Hepatocyte (in vitro differentiated cells): ENCODE results near the gene CDC6. TPM values are rescaled to one million over a fixed set of nuclear protein-coding genes. Genes with fewer than 3 reads are reported as not detected.
A peak's percentile ranks its signal among the peaks of the same experiment; 100 is the strongest.

Experiments used
- DNase-seq: peaks from one replicate; pipeline ENCODE4 v3.0.0-alpha.2; 2016; ENCODE audit warnings: low spot score
- H2AFZ ChIP-seq: fragments of 200-600 bp; sonication (generic); 2 replicates; pipeline ENCODE4 v1.6.0; 2016; ENCODE audit warnings: antibody characterized with exemption, mild to moderate bottlenecking
- H3K27ac ChIP-seq: fragments of 200-600 bp; sonication (generic); 2 replicates; pipeline ENCODE4 v1.5.1; 2016; ENCODE audit warnings: mild to moderate bottlenecking
- H3K27me3 ChIP-seq: fragments of 200-600 bp; sonication (generic); 2 replicates; pipeline ENCODE4 v1.6.1; 2016
- H3K36me3 ChIP-seq: fragments of 200-600 bp; sonication (generic); replicated peaks from 2 replicates; pipeline ENCODE4 v1.5.1; 2016; ENCODE audit warnings: low read depth; ENCODE audit not compliant: insufficient read depth
- H3K4me1 ChIP-seq: fragments of 200-600 bp; sonication (generic); 2 replicates; pipeline ENCODE4 v1.5.1; 2016; ENCODE audit warnings: mild to moderate bottlenecking, moderate library complexity; ENCODE audit not compliant: insufficient read depth
- H3K4me2 ChIP-seq: fragments of 200-600 bp; sonication (generic); 2 replicates; pipeline ENCODE4 v1.6.0; 2016
- H3K4me3 ChIP-seq: fragments of 200-600 bp; sonication (generic); 2 replicates; pipeline ENCODE4 v1.5.1; 2016; ENCODE audit warnings: mild to moderate bottlenecking
- H3K79me2 ChIP-seq: fragments of 200-600 bp; sonication (generic); 2 replicates; pipeline ENCODE4 v1.6.0; 2017; ENCODE audit warnings: mild to moderate bottlenecking
- H3K9me2 ChIP-seq: fragments of 200-600 bp; sonication (generic); replicated peaks from 2 replicates; pipeline ENCODE4 v1.6.0; 2017; ENCODE audit warnings: mild to moderate bottlenecking; ENCODE audit not compliant: insufficient read depth
- H3K9me3 ChIP-seq: fragments of 200-600 bp; sonication (generic); 2 replicates; pipeline ENCODE4 v1.5.1; 2016; ENCODE audit warnings: low read depth, mild to moderate bottlenecking
- H4K20me1 ChIP-seq: fragments of 200-600 bp; sonication (generic); 2 replicates; pipeline ENCODE4 v1.6.0; 2016; ENCODE audit warnings: mild to moderate bottlenecking; ENCODE audit not compliant: insufficient read depth, poor library complexity, severe bottlenecking
- EZH2 ChIP-seq: fragments of 200-600 bp; sonication (generic); IDR thresholded peaks from 2 replicates; pipeline ENCODE4 v1.6.1; 2016; ENCODE audit warnings: antibody characterized with exemption, mild to moderate bottlenecking, borderline replicate concordance
- EZH2phosphoT487 ChIP-seq: fragments of 200-600 bp; sonication (generic); IDR thresholded peaks from one replicate; pipeline ENCODE4 v1.6.1; 2018; ENCODE audit warnings: antibody characterized with exemption, mild to moderate bottlenecking, low read depth, moderate library complexity; ENCODE audit not compliant: unreplicated experiment, severe bottlenecking
- WGBS: methylation state at CpG from one replicate; pipeline ENCODE4 v1.1.6; 2016; ENCODE audit warnings: low lambda C conversion rate; ENCODE audit errors: missing lambda C conversion rate; 5-methylcytosine and 5-hydroxymethylcytosine counted together
- polyA plus RNA-seq: library from polyadenylated mRNA; unstranded; fragments of >200 nt; fragmentation: Nextera tagmentation; extraction: Ambion mirVana; gene quantifications from 2 replicates; pipeline ENCODE4 v1.2.1, GENCODE V29; 2016
- total RNA-seq: library from RNA; depleted of rRNA; stranded (reverse); fragments of >200 nt; gene quantifications from 2 replicates; pipeline ENCODE4 v1.2.3, GENCODE V29; 2014
- TF ChIP-seq, protein P1 (sequence below): fragments of 200-600 bp; sonication (generic); IDR thresholded peaks from 2 replicates; pipeline ENCODE4 v1.5.1; 2016; ENCODE audit warnings: antibody characterized with exemption, mild to moderate bottlenecking; ENCODE audit not compliant: poor library complexity

CDC6 gene
- total and polyA plus RNA-seq, 2 experiments from 2014 or later = 5.1 to 5.8 TPM

- no peak for TF ChIP-seq EZH2phosphoT487
- TF ChIP-seq, protein P1, sequence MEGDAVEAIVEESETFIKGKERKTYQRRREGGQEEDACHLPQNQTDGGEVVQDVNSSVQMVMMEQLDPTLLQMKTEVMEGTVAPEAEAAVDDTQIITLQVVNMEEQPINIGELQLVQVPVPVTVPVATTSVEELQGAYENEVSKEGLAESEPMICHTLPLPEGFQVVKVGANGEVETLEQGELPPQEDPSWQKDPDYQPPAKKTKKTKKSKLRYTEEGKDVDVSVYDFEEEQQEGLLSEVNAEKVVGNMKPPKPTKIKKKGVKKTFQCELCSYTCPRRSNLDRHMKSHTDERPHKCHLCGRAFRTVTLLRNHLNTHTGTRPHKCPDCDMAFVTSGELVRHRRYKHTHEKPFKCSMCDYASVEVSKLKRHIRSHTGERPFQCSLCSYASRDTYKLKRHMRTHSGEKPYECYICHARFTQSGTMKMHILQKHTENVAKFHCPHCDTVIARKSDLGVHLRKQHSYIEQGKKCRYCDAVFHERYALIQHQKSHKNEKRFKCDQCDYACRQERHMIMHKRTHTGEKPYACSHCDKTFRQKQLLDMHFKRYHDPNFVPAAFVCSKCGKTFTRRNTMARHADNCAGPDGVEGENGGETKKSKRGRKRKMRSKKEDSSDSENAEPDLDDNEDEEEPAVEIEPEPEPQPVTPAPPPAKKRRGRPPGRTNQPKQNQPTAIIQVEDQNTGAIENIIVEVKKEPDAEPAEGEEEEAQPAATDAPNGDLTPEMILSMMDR = no peak
- no peak for TF ChIP-seq EZH2
- peak; percentile 4 for DNase-seq
- 81% methylated on average over 10 of the region's 10 CpGs for WGBS
- peak overlapping the region; percentile 48 for H3K4me2 ChIP-seq
- H4K20me1 ChIP-seq = peaks cover 37% of the 10 kb centered on the region
- no peak overlapping the region for H2AFZ ChIP-seq
- peaks cover 73% of the 10 kb centered on the region for H3K4me1 ChIP-seq
- no peaks in the 10 kb centered on the region for H3K9me3 ChIP-seq
- no peak overlapping the region for H3K4me3 ChIP-seq
- no peaks in the 10 kb centered on the region for H3K27me3 ChIP-seq
- peak overlapping the region; percentile 55 for H3K27ac ChIP-seq
- H3K9me2 ChIP-seq = no peaks in the 10 kb centered on the region
- H3K79me2 ChIP-seq = peaks cover 62% of the 10 kb centered on the region
- H3K36me3 ChIP-seq = no peaks in the 10 kb centered on the region
Measured at GRCh38 chr17:40349477-40349894, 61.8 kb downstream of the CDC6 start.

DNA sequence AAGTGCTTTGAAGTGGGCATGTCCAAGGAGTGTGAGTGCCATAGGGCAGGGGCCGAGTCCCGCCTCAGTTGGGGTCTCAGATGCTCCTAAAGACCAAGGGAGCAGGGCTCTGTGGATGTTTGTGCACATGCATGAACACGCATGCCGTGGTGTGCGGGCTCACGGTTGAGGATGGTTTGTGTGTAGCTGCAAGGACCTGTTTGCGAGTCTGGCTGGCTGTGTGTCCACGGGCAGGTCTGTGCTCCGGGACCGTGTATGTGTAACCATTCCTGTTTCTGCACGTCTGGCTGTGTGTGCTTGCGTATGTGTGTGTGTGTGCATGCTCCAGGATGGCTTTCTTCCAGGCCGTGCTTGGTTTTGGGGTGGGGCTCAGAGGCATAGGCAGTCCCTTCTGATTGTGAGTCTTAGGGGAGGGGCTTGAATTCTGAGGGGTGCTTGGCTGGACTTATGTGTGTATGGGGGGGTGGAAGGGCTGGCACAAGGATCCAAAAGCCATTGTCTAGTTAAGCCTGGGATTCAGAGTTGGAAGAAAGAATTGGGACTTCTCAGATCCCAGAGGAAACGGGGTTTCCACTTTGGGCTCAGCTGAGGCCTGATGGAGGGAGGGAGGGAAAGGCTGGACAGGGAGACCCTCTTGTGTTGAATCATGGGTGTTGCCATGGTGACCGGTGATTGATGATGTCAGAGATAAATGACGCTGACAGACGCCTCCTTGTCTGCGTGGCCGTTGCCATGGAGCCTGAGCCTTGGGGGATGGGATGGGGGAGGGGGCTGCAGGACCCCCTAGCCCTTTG, 62.4 kb downstream of the CDC6 start:
- Histone ChIP-seq H3K4me2 (peak overlapping the region; percentile 48), H3K4me1 (peaks cover 67% of the 10 kb centered on the region), H3K9me2 (no peaks in the 10 kb centered on the region), H3K9me3 (no peaks in the 10 kb centered on the region), H3K79me2 (peaks cover 56% of the 10 kb centered on the region), H4K20me1 (peaks cover 37% of the 10 kb centered on the region), H3K4me3 (no peak overlapping the region), H2AFZ (no peak overlapping the region), H3K36me3 (no peaks in the 10 kb centered on the region), H3K27ac (peak overlapping the region; percentile 55), H3K27me3 (no peaks in the 10 kb centered on the region)
- WGBS = 58% methylated on average over 19 of the region's 19 CpGs
- DNase-seq = peak; percentile 66
- TF ChIP-seq EZH2phosphoT487 (no peak), EZH2 (no peak)
- TF ChIP-seq, protein P1 = no peak

DNA sequence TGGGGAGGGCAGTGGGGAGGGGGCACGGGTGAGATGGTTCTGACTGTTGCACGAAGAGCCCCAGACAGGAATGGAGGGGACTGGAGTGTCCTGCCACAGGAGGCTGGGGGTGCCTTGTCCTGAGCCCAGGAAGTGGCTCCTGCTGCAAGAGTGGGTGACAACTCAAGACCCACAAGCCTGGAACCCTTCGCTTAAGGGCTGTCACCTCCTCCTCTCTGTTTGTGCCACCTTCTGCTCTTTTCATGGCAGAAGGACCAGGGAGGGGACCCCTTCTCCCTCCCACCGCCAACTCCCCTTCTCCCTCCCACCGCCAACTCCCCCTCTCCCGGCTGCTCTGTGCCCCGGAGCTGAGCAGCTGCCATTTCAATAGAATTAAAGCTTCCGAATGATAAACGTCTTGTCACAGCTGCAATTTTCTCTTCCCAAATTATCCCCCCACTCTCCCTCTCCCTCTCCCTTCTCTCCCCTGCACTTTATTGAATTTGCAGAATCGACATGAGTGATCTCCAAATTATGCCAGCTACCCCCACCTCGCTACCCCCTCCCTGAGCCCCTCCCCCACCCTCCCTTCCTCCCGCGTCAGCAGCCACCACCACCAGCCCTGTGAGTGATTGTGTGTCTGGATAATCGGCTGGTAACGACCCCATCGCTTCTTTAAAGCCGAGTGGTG, 63.1 kb downstream of the CDC6 start:
- H2AFZ ChIP-seq = no peak overlapping the region
- DNase-seq = peak; percentile 3
- H3K9me3 ChIP-seq = no peaks in the 10 kb centered on the region
- WGBS = 36% methylated on average over 12 of the region's 17 CpGs
- peak overlapping the region; percentile 48 for H3K4me2 ChIP-seq
- H3K27me3 ChIP-seq = no peaks in the 10 kb centered on the region
- H3K79me2 ChIP-seq = peaks cover 53% of the 10 kb centered on the region
- H3K36me3 ChIP-seq = no peaks in the 10 kb centered on the region
- H3K4me3 ChIP-seq = no peak overlapping the region
- H3K4me1 ChIP-seq = peaks cover 66% of the 10 kb centered on the region
- TF ChIP-seq EZH2 = no peak
- TF ChIP-seq EZH2phosphoT487 = no peak
- TF ChIP-seq, protein P1 = no peak
- no peaks in the 10 kb centered on the region for H3K9me2 ChIP-seq
- H3K27ac ChIP-seq = peak overlapping the region; percentile 55
- H4K20me1 ChIP-seq = peaks cover 37% of the 10 kb centered on the region
